Activated effector memory CD4-positive, alpha-beta T cell treated with anti-CD3 and anti-CD28 coated beads, Interleukin-2, amount 50 U/mL, for 16 hours (primary cell): ENCODE data around the gene ACOT11.
"Not testable (repeated sequence)": the region's sequence is repeated elsewhere in the genome, so short reads cannot be mapped to it uniquely, and the experiment has no call there.

Experiments used
- DNase-seq: peaks from one replicate; pipeline ENCODE4 v3.0.0-alpha.2; 2020

ACOT11 gene

DNA sequence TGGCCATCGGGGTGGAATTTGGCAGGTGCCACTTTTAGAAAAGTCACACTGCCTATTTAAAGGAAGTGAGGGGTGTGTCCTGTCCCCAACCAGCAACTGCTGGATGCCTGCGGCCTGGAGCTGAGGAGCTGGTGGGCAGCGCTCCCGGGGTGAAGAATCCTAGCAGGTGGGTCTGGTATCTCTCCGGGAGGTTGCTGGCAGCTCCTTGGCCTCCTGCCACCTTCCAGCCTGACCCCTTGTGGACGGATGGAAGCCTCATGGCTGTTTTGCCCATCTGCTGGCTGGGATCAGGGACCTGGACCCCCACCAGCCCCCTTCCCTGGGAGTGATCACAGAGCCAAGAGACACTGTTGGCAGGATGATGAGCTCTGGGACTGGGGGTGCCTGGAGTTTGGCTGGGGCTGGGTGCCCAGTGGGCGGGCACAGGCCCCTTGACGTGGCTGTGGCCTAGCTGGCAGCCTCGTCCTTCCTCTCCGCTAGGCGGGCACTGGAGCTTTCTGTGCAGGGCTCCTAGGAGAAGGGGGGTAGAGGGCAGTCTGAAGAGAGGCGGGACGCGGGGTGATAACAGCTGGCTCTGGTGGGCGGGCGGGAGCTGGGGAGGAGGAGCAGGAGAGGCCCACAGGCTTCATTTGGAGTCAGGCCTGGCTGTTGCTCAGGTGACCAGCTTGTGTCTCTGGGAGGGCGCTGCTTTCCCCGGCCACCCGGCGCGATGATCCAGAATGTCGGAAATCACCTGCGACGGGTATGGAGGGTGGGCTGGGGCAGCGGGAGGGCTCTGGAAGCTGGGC lies at the start of gene ACOT11:
Gene ACOT11 (plus strand): TSS at position 628 of the 788 bp plus-strand sequence. CDS start 82 bp downstream, at position 710.
- no peak for DNase-seq

DNA sequence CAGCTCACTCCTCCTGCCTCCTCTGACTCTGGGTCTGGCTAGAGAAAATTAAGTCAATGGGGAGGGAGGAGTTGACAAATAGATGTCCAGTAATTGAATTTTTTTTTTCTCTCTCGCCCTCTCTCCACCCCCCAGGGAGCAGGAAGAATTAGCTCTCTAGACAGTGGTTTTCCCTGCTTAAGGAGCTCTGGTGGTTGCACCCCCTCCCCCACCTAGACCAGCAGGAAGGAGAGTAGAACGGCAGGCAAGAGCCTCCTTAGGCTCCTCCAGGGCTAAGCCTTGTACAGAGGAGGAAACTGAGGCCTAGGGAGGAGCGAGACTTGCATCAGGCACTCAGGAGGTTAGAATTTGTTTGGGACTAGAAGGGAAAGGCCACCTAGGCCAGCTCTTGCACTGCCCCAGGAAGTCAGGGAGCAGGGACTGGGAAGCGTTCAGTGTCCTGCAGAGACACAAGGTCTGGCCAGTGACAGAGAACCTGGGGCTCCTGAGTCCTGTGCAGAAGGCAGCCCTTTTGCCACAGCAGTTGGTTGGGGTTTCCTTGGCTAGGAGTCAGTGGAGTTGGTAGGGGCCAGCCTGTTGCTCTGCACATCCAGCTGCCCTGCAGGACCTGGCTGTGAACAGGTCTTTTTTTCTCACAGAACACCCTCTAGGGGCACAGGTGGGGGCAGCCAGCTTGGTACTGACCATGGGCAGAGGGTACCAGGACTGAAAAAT lies 49.5 kb upstream of the ACOT11 start:
- no peak for DNase-seq

DNA sequence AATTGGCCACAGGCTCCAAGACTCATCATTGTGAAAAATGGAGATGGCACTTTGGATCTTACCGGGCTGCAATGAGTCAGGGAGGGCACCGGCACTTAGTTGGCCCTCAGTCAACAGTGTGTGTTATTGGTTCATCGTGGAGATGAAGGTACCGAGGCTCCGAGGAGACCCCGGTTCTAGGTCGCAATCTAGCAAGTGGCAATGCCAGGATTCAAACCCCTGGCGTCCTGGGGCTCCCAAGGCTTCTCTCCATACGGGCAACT lies 49.0 kb upstream of the ACOT11 start:
- no peak for DNase-seq

DNA sequence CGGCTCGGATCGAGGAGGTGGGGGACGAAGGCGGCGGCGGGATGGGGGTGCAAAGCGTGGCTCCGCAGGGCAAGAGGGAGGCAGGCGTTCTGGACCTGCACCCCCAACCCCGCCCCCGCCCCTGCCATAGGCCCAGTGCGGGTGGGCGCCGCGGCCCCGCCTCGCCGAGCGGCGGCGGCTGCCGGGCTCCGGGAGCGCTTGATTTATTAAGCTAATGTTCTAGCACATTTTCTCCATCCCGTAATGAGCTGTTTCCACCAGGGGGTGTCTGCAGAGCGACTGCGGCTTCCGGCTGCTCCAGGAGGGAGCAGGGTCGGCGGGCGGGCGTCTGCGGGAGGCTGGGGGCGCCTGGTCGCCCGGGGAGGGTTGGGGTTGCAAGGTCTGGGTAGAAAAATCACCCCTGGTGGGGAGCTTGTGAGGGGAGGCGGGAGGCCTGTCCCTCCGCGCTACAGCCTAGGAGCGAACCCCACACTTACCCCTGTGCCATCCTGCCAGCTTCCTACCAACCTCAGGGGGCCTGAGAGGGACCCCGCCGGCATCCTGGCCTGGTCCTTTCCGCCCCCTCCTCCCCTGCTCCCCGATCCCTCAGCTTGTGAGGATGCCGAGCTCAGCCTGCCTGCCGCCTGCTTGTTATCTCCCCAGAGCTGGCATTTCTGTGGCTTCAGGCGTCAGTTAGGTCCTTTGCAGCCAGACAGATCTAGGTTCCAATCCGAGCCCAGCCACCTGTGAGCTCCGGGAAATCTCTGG lies 48.5 kb upstream of the ACOT11 start:
- DNase-seq = peak; percentile 67

DNA sequence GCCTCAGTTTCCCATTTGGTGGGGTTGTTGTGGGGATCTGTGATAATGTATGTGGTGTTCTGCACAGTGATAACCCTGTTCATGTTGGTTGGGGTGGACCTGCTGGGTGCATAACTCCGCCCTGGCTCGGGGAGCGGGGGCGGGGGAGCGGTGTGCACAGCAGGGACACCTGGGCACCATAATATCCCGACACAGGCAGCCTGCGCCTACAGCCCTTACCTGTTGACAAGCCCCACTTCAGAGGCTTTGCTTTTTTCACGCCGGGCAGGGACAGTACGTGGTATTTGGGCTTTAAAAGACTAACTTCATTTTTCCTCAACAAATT lies 48.0 kb upstream of the ACOT11 start:
- no peak for DNase-seq

DNA sequence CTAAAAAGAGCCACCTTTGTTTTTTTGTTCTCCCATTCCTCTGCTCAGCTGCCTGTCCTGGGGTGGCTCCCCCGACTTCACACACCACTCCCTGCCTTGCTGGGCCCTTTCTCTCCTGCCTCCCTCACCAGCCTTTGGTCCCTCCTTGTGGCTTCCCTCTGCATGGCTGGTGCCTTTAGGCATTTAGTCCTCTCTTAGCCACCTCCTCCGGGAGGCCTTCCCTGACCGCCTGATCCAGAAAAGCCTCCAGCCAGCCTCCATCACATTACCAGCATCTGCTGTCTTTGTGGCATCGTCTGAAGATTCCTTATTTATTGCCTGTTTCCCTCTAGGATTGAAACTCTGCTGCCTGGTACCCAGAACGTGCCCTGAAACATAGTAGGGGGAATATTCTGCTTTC lies 46.2 kb upstream of the ACOT11 start:
- DNase-seq = no peak

DNA sequence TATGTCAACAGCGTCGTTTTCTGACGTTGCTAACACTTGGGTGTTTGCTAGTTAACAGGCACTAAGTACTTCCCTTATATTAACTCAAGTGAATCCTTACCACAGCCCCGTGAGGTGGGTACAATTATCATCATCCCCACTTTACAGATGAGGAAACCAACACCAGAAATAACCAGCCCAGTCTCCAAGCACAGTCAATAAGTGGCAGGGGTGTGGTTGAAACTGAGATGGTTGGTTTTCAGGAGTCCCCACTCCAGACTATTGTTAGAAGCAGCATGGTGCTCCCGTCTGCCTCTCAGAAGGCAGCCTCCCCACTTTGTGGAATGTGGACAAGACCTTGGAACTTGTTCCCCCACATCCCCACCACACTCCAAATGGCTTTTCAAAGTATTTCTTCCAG lies 45.7 kb upstream of the ACOT11 start:
- DNase-seq = no peak

DNA sequence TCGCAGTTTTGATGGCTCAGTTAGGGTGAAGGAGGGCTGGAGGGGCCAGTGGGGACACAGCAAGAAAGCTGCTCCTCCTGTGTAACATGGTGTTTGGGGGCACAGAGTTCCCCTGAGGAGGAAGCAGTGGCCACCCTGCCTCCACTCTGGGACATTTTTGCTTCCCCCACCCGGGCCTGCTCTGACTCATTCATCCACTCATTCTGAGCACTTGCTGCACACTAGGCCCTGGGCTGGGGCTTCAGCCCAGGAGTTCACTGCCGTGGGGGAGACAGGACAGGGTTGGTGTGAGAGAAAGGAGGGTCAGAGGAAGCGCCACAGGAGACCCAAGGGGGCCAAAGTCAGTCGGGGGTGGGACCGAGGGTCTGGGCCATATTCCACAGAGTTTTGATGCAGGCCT lies 41.4 kb upstream of the ACOT11 start:
- no peak for DNase-seq

DNA sequence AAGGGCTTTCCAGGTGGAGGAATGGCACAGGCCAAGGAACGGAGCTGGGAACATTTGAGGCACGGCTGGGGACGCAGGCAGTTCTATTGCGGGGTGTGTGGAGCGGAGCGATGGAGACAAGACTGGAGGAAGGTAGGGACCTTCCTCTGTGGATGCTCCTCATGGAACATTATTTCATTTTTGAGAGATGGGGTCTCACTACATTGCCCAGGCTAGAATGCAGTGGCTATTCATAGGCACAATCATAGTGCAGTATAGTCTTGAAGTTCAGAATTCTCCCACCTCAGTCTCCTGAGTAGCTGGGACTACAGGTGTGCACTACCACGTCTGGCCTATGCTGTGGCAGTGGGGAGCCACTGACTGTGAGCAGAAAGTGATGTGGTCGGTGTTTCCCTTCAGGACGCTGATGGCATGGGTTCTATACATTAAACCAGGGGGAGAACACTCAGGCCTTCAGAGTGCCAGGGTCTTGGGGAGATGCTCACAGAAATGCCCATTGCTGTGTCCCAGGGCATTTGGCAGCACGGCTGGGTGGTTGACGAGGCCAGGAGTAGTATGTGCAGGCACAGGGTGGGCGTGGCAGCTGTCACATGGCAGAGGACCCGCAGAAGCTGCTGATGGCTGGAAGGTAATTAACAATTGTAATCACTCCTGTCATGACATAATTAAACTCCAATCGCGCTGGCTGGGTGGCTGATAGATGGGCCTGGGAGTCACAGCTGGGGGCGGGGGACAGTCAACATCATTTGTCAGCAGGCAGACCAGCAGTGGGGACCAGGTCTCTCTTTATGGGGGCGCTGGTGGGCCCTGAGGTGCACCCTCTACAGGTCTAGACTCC lies 40.8 kb upstream of the ACOT11 start:
- no peak for DNase-seq

DNA sequence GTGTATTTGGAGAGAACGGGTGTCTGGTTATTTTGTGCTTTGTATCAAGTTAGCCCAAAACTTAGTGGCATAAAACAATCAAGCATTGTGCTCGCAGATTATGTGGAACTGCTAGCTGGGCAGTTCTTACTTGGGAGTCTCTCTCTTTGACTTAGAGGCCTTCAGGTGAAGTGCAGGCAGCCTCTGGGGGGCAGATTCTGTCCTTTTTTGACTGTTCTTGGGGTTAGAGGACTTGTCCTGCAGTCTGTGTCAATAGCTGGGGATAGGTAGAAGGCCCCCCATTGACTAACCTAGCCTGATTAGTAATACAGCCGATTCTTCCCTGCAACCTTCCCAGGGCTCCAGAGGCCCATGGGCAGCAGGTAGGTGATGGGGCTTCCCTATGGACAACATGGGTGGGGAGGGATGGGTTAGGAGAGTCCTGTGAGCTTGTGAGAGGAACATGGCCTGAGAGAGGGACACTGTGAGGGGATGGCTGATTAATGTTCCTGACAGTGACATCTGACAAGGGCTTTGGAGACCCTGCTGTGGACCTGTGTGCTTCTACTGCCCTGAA lies 37.2 kb upstream of the ACOT11 start:
- no peak for DNase-seq

DNA sequence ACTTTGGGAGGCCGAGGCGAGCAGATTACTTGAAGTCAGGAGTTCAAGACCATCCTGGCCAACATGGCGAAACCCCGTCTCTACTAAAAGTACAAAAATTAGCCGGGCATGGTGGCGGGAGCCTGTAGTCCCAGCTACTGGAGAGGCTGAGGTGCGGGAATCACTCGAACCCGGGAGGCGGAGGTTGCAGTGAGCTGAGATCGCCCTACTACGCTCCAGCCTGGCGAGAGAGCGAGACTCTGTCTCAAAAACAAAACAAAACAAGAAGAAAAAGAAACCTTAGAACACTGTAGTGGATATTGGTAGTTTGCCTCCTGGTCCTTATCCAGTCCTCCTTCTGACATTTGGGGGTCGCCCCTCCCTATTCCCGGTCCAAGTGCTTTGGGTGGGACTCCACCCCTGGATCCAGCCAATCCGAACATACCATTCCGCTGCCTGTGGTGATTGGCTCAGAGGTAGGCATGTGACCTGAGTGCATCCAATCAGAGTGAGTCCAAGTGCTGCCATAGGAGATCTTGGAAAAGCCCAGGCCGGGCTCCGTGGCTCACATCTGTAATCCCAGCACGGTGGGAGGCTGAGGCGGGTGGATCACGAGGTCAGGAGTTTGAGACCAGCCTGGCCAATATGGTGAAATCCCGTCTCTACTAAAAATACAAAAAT lies 34.0 kb upstream of the ACOT11 start:
- not testable (repeated sequence) for DNase-seq

DNA sequence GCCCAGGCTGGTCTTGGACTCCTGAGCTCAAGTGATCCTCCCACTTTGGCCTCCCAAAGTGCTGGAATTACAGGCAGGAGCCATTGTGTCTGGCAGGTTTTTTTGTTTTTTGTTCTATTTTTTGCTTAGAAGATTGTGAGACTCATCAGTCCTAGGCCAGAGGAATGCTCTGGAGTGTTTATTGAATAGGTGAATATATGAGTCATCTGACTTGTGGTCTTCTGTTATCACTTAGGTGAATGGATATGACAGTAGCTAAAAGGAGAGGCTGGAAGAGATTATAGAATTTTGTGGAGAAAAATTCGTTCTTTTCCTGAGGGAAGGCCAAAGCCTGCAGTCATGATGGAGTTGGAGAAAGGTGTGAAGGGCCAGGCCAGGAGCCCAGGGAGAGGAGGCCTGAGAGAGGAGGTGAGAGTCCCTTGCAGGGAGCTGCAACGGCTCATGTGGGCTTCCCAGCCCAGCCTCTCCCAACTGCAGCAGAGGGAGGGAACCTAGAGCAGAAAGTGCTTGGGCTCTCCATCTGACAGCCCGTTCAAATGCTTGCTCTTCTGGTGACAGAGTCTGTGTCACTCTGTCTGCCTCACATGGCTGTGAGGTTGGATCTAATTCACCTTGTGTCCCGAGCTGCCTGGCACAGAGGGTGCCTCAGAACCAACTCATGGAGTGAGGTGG lies 31.6 kb upstream of the ACOT11 start:
- no peak for DNase-seq

DNA sequence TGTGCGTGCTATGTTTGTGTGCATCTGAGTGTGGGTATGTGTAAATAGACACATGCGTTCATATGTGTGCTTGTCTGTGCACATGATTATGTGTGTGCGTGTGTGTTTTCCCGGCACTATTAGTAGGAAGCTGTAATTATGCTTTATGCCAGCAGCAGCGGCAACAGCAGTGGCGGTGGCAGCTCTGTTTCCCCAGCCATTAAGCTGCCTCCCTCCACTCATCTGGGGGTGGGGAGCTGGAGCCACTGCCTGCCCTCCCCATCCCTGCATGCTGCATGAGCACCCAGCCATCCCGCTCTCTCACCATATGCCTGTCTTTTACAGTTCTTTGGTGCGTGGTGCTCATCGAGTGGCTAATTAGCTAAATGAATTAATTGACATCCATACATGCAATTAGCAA lies 30.5 kb upstream of the ACOT11 start:
- DNase-seq = no peak

DNA sequence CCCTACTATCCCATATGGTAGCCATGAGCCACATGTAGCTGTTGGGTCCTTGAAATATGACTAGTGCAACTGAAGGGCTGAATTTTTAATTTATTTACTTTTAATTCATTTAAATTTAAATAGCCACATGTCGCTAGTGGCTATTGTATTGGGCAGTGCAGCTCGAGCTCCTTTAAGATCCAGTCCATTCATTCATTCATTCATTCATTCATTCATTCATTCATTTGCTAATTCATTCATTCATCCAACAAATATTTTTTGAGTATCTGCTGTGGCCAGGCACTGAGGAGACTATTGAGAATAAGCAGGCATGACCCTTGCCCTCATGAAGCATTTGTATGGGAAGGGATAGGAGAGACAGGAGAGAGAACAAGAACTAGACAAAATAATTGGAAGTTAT lies 29.5 kb upstream of the ACOT11 start:
- no peak for DNase-seq

DNA sequence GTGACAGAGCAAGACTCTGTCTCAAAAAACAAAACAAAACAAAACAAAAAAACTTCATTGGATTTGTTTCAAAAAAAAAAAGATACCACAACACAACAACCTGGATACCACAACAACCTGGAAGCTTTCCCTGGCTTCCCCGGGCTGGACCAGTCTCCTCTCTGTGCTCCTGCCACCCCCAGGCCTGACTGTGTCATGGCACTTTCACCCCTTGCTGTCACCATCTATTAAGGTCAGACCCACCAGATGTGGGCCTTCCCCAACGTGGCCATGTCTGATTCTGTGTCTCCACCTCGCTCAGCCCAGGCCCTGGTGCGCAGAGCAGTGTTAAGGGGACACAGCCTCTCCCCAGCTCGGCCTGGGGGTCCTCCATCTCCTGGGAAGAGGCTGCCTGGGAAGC lies 28.3 kb upstream of the ACOT11 start:
- no peak for DNase-seq

DNA sequence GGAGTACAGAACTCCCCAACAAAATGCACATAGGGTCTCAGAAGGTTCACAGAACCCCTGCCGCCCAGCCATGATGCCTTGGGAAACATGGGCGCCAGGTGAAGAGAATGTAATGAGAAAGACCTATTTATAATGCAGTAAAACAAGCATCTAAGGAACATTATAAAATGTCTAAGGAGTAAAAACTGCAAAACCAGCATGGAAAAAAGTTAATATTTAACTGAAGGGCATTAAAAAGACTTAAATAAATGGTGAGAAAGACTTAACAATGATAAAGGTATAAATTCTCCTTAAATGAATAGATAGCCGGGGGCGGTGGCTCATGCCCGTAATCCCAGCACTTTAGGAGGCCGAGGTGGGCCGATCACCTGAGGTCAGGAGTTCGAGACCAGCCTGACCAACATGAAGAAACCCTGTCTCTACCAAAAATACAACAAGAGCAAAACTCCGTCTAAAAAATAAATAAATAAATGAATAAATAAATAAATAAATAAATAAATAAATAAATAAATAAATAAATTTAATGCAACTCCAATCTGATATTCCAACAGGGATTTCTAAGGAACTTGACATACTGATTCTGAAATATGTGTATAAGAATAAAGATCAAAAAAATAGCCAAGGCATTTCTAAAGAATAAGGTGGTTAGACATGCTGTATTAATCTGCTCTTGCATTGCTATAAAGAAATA lies 27.3 kb upstream of the ACOT11 start:
- DNase-seq = no peak

DNA sequence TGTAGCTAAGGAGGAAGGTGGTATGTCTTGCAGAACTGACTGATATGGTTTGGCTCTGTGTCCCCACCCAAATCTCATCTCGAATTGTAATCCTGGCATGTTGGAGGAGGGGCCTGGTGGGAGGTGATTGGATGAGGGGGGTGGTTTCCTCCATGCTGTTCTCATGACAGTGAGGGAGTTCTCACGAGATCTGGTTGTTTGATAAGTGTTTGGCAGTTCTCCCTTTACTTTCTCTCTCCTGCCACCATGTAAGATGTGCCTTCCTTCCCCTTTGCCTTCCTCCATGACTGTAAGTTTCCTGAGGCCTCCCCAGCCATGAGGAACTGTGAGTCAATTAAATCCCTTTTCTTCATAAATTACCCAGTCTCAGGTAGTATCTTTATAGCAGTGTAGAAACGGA lies 21.5 kb upstream of the ACOT11 start:
- not testable (repeated sequence) for DNase-seq

DNA sequence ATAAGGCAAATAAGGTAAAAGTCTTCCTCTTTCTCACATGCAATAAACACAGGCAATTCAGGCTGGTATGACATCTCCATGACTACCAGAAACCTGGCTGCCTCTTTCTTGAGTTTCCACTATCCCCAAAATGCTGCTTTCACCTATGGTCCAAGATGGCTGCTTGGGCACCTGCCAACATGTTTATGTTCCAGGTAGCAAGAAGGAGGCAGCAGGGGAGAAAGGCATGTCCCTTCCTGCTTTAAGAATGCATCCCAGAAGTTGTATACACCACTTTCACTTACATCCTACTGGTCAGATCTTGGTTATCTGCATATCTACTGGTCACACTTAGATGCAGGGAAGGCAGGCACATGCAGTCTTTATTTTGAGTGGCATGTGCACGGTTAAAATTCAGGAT lies 19.4 kb upstream of the ACOT11 start:
- no peak for DNase-seq

DNA sequence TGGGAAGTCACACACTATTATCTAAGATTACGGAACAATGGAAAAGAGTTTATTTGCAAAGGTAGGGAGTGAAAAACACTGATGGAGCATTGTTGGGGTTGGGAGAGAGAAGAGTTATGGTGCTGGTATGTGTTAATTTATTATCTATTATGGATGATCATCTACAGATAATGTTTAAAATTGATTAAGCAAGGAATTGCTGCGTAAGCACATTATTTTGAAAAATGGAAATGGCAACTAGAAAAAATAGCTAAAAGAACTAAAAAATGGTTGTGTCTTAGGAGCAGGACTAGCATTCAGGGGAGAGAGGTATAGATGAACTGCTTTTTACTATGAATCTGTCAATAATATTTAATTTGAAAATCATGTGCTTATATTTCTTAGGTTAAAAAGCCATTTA lies 16.0 kb upstream of the ACOT11 start:
- DNase-seq = no peak

DNA sequence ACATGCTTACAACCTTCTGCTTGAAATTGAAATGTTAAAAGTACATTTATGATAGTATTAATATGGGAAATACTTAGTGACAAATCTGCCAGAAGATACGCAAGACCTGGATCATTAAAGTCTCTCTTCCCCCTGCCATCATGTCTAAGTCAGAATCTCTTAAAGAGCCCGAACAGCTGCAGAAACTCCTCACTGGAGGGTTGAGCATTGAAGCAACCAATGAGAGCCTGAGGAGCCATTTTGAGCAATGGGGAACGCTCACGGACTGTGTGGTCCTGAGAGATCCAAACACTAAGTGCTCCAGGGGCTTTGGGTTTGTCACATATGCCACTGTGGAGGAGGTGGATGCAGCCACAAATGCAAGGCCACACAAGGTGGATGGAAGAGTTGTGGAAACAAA lies 11.4 kb upstream of the ACOT11 start:
- not testable (repeated sequence) for DNase-seq

DNA sequence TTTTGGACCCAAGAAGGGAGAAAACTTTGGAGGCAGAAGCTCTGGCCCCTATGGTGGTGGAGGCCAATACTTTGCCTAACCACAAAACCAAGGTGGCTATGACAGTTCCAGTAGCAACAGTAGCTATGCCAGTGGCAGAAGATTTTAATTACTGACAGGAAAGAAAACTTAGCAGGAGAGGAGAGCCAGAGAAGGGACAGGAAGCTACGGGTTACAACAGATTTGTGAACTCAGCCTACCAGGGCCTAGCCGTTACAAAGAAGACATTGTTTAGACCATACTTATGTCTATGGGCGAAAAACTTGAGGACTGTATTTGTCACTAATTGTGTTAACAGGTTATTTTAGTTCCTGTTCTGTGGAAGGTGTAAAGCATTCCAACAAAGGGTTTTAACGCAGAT lies 10.4 kb upstream of the ACOT11 start:
- DNase-seq = no peak
